Measurements from ENCODE around the gene LASP1.
"Not testable (repeated sequence)": the region's sequence is repeated elsewhere in the genome, so short reads cannot be mapped to it uniquely, and the experiment has no call there.

Gene LASP1

DNA sequence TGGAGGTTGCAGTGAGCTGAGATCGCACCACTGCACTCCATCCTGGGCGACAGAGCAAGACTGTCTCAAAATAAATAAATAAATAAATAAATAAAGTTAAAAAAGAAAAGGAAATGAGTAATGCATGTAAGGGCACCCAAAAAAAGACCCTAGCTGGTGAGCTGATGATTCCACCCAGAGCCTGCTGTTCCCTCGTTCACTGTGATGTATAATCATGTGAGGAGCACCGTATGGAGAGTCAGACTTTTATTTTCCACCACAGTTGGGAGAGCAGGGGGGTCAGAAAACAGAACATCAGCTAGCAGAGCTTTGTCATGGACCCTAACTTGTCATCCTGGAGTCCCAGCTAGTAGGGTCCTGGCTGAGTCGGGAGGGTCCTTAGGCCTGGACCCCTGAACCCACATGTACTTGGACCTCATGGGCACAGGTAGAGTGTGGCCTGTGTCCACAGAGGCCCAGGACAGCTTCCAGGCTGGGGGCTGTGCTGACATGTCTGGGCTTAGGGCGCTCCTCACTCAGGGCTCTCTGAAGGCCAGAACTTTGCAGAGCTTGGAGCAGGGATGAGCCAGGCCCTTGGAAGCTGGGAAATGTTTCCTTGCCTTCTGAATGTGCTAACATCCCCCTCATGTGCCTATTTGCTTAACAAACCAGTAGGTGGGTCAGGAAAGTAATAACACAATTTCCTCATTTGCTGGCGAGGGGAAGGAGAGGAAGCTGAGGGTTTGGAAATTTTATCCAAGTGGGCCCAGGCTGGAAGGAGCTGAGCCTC is 36.8 kb downstream of the LASP1 start:
- no peak for DNase-seq (ENCODE audit: low read depth in 3 of 3)

DNA sequence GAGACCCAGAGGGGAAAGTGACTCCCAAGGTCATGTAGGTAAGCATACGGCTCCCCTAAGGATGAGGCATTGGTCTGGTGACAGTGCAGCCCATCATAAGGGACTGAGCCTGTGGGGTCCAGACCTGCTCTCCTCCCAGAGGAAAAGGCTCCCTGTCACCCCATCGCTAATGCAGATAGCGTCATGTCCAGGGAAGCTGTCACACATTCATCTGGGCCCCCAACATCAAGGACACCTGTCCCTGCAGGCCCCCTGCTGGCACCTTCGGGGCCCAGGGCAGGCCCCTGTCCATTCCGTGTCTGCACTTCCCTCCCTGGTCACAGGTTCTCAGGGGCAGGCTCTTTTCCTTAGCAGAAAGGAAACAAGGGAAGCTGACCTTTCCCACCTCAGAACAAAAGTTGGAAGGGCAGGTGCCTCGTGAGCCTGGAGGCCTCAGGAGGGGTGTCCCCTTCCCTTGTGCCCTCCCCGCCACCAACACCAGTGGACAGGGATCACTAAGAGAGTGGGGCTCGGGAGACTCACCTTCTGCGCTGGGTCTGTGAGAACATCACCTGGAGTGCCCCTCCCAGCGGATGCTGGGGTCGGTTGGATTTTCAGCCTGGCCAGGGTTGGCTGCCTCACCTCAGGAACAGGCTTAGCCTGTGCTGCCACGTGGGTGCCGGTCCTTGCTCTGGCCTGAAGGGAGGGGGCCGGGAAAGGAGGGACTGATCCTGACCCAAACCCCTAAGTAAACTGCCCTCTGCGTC is 38.2 kb downstream of the LASP1 start:
- DNase-seq (ENCODE audit: low read depth in 3 of 3) = no peak

DNA sequence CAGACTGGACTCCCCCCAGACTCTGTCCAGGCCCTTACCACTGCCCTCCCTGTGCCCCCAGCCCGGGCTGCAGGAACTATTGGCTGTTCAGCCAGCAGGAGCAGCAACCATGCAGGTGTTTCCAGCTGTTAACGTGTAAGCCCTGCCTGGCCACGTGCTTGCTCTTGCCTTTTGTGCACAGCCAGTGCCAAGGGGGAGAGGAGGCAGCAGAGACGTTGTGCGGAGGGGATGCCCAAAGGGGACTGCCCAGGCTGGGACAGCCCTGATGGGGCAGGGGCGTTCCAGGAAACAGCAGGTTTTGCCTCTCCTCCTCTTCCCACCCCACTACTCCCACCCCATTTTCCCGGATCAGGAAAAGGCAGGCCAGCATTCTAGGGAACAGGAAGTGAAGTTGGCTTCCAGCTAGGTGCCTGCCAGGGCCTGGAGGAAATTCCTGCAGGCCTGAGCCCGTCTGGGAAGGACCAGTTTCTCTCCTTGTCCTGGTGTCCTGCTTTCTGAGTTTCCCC is 38.9 kb downstream of the LASP1 start:
- no peak for DNase-seq (ENCODE audit: low read depth in 3 of 3)

GRCh38 chr17:38910325-38910724 is 40.5 kb downstream of the LASP1 start:
- DNase-seq (ENCODE audit: low read depth in 3 of 3) = no peak

DNA sequence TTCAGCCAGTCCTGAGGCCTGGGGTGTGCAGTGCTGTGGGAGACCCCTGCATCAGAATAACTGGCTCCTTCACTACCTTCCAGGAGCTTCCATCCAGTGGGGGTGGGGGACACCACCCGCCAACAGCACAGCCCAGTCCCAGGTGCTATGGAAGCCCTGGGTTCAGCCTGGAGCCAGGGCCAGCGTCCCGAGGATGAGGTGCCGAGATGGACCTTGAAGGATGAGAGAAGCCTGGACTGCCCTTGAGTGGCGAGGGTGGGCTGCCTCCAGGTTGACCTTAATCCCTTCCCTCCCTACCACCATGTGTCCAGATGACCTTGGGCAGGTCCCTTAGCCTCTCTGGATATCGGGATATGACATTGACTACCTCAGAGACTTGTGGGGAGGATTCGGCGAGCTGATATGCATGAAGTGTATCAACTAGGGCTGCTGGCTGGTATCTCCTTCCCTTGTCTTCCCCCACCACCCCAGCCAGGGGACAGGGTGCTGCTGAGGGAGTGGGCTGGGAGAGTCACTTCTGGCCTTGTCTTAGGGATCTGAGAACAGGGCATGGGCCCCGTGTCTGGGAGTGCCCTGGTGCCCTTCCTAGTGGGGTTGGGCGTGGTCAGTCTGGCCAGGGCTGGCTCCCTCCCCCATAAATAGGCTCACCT is 41.3 kb downstream of the LASP1 start:
- DNase-seq (ENCODE audit: low read depth in 3 of 3) = no peak

DNA sequence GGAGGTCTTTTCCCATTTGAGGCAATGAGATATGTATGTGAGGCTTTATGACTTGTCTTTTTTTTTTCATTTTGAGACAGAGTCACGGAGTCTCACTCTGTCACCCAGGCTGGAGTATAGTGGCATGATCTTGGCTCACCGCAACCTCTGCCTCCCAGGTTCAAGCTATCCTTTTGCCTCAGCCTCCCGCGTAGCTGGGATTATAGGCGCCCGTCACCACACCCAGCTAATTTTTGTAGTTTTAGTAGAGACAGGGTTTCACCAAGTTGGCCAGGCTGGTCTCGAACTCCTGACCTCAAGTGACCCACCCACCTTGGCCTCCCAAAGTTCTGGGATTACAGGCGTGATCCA is 41.8 kb downstream of the LASP1 start:
- DNase-seq (ENCODE audit: low read depth in 3 of 3) = not testable (repeated sequence)

- no peak for DNase-seq (ENCODE audit: low read depth in 3 of 3)
Measured at GRCh38 chr17:38912221-38912813, 42.5 kb downstream of the LASP1 start.

- no peak for DNase-seq (ENCODE audit: low read depth in 3 of 3)
Measured at GRCh38 chr17:38914741-38915638, 45.1 kb downstream of the LASP1 start.

DNA sequence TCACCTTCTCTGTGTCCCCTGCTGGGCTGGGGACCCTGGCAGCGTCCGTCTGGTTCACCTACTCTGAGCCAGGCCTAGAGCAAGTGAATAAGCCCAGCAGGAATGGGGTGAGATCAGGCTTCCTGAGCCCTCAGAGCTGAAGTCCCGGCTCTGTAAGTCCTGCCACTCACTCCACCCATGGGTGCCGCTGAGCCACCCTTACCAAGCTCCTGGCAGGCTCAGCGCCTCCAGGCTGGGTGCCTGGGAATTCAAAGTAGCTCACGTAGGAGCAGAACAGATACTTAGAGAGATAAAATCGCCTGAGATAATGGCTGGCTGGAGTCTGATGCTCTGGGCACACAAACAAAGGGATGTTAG is 45.8 kb downstream of the LASP1 start:
- no peak for DNase-seq (ENCODE audit: low read depth in 3 of 3)

- no peak for DNase-seq (ENCODE audit: low read depth in 3 of 3)
Measured at GRCh38 chr17:38916771-38917170, 46.9 kb downstream of the LASP1 start.

DNA sequence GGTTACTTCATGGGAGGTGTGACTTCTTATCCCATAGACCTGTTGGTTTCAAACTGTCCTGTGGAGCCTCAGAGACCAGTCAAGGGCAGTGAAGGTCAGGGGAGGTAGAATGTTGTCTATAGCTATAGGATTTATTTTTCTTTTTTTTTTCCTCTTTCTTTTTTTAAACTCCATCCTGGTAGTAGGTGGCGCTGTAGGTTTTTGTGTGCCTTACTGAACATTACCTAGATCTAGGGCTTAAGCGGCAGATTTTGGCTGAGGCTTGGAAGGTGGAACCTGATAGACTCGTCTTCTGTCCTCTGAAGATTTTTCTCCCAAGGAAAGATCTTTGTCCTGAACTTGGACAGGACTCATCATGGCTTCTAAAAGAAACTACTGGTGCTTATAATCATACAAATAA is 47.4 kb downstream of the LASP1 start:
- DNase-seq (ENCODE audit: low read depth in 3 of 3) = no peak

GRCh38 chr17:38918129-38918913 is 48.5 kb downstream of the LASP1 start:
- DNase-seq (ENCODE audit: low read depth in 3 of 3) = no peak

DNA sequence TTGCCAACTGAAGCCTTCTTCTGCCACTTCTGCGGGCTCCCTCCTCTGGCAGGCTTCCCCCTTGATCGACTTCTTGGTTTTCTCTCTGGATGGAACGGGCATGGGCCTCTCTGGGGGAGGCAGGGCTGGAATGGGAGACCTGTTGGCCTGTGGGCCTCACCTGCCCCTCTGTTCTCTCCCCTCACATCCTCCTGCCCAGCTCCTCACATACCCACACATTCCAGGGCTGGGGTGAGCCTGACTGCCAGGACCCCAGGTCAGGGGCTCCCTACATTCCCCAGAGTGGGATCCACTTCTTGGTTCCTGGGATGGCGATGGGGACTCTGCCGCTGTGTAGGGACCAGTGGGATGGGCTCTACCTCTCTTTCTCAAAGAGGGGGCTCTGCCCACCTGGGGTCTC is 49.1 kb downstream of the LASP1 start:
- DNase-seq (ENCODE audit: low read depth in 3 of 3) = no peak

DNA sequence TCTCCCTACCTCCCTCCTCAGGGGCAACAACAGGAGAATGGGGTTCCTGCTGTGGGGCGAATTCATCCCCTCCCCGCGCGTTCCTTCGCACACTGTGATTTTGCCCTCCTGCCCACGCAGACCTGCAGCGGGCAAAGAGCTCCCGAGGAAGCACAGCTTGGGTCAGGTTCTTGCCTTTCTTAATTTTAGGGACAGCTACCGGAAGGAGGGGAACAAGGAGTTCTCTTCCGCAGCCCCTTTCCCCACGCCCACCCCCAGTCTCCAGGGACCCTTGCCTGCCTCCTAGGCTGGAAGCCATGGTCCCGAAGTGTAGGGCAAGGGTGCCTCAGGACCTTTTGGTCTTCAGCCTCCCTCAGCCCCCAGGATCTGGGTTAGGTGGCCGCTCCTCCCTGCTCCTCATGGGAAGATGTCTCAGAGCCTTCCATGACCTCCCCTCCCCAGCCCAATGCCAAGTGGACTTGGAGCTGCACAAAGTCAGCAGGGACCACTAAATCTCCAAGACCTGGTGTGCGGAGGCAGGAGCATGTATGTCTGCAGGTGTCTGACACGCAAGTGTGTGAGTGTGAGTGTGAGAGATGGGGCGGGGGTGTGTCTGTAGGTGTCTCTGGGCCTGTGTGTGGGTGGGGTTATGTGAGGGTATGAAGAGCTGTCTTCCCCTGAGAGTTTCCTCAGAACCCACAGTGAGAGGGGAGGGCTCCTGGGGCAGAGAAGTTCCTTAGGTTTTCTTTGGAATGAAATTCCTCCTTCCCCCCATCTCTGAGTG is 49.6 kb downstream of the LASP1 start:
- DNase-seq (ENCODE audit: low read depth in 3 of 3) = no peak

- DNase-seq (ENCODE audit: low read depth in 3 of 3) = no peak
Measured at GRCh38 chr17:38920374-38921291, 50.8 kb downstream of the LASP1 start.

DNA sequence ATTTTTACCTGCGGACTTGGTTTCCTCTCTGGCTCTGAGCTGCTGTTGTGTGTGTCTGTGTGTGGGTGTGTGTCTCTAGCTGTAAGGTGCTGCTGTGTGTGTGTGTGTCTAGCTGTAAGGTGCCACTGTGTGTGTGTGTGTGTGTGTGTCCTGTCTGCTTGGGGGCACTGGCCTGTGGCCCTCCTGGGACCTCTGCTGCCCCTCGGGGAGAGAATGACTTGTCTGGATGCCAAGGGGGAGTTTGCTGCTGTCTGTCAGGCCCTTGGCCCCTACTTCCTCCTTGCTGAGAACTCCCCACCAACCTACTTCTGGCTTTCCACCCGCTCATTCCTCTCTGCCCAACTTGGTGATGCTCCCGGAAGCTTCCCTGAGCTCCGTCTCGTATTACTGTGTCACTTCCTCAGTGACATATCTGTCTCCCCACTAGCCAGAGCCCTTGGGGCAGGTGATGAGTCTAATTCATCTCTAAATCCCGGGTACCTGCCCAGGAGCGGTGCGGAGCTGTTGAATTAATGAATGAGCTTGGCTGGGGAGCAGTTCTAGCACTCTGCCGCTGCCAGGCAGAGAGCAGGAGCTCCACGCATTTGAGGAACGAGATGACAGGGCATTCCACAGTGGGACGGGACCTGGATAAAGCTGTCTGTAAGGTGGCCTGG is 52.0 kb downstream of the LASP1 start:
- no peak for DNase-seq (ENCODE audit: low read depth in 3 of 3)

DNA sequence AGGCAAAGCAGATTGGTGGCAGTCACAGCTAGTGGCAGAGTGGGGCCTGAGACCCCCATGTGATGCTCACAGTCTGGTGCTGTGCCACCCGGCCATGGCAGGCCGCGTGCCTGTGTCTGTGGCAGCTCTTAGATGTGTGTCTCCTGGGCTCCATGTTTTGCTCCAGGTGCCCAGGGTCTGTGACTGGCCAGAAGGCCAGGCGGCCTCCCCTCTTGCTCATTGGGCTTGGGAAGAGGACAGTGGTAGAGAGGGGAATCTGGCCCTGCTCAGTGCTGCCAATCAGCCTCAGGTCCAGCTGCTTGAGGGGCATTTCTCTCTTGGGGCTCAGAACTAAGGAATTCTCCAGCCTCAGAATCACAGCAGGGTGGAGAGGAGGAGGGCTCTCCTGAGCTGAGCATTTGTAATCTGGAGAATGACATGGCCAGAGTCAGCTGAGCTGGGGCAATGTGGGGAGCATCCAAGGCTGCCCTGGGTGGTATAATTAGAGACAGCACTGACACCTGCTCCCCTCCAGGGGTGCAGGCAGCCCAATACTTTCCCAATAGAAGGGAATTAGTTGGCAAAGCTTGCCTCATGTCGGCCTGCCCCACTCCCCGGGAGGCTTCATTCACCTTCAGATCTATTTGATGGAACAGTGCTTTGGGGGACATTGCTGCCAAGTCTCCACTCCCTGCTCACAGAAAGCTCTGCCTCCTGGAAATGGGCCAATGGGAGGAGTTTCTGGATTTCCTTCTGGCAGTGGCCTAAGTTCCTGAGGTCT is 52.9 kb downstream of the LASP1 start:
- no peak for DNase-seq (ENCODE audit: low read depth in 3 of 3)
